ENCODE data around the gene NELFB.

The NELFB gene

DNA sequence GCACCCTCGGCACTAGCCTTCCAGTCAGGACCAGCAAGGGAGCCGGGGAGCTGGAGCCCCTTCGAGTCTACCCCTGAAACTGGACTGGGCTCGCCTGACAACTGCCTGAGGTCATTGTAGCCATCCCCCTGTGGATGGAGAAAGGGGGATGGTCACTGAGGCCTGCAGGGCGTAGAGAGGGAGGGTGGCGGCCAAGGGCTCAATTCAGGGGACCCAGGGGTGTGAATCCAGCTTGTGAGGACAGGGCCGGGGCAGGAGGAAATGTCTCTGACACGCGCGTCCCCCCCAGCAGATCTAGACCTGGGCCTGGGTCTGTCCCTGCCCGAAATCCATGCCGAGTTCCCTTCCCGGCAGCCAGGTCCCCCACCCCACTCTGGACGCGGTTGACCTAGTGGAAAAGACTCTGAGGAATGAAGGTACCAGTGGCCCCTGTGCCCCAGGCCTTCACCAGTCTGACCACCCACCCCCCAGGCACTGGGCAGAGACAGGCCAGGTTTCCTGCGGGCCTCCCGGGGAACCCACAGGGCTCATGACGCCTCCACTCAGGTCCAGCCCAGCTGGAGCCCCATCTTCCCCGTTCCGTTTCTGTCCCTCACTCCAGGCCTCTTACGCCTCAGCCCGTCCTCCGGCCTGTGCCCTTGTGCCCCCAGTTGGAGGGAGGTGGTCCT lies 23.6 kb upstream of the NELFB start:
- TF ChIP-seq MAX (IDR thresholded peaks at IDR 0.05), result no peak
- no peak for TF ChIP-seq TCF12 (IDR thresholded peaks at IDR 0.05; ENCODE audit: low read depth)
- TF ChIP-seq EGR1 (IDR thresholded peaks at IDR 0.05), result no peak
- no peak for TF ChIP-seq FOXM1 (IDR thresholded peaks at IDR 0.05; ENCODE audit: borderline replicate concordance, low read depth)
- no peak for TF ChIP-seq CREB1 (IDR thresholded peaks at IDR 0.05; ENCODE audit: low read depth)
- TF ChIP-seq TEAD4 (IDR thresholded peaks at IDR 0.05), result no peak
- no peak for TF ChIP-seq USF1 (IDR thresholded peaks at IDR 0.05)
- TF ChIP-seq CEBPB (IDR thresholded peaks at IDR 0.05), result no peak
- TF ChIP-seq ZBTB7A (IDR thresholded peaks at IDR 0.05; ENCODE audit: low read depth), result no peak
- TF ChIP-seq, protein P1, sequence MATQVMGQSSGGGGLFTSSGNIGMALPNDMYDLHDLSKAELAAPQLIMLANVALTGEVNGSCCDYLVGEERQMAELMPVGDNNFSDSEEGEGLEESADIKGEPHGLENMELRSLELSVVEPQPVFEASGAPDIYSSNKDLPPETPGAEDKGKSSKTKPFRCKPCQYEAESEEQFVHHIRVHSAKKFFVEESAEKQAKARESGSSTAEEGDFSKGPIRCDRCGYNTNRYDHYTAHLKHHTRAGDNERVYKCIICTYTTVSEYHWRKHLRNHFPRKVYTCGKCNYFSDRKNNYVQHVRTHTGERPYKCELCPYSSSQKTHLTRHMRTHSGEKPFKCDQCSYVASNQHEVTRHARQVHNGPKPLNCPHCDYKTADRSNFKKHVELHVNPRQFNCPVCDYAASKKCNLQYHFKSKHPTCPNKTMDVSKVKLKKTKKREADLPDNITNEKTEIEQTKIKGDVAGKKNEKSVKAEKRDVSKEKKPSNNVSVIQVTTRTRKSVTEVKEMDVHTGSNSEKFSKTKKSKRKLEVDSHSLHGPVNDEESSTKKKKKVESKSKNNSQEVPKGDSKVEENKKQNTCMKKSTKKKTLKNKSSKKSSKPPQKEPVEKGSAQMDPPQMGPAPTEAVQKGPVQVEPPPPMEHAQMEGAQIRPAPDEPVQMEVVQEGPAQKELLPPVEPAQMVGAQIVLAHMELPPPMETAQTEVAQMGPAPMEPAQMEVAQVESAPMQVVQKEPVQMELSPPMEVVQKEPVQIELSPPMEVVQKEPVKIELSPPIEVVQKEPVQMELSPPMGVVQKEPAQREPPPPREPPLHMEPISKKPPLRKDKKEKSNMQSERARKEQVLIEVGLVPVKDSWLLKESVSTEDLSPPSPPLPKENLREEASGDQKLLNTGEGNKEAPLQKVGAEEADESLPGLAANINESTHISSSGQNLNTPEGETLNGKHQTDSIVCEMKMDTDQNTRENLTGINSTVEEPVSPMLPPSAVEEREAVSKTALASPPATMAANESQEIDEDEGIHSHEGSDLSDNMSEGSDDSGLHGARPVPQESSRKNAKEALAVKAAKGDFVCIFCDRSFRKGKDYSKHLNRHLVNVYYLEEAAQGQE (IDR thresholded peaks at IDR 0.05; ENCODE audit: low read depth), result no peak
- TF ChIP-seq NFIC (IDR thresholded peaks at IDR 0.05), result no peak
- no peak for TF ChIP-seq RAD21 (IDR thresholded peaks at IDR 0.05; ENCODE audit: low read depth)
- TF ChIP-seq TAF1 (IDR thresholded peaks at IDR 0.05; ENCODE audit: low read depth), result no peak
- no peak for TF ChIP-seq YY1 (IDR thresholded peaks at IDR 0.05; ENCODE audit: low read depth)
- TF ChIP-seq EP300 (IDR thresholded peaks at IDR 0.05; ENCODE audit: borderline replicate concordance), result no peak

DNA sequence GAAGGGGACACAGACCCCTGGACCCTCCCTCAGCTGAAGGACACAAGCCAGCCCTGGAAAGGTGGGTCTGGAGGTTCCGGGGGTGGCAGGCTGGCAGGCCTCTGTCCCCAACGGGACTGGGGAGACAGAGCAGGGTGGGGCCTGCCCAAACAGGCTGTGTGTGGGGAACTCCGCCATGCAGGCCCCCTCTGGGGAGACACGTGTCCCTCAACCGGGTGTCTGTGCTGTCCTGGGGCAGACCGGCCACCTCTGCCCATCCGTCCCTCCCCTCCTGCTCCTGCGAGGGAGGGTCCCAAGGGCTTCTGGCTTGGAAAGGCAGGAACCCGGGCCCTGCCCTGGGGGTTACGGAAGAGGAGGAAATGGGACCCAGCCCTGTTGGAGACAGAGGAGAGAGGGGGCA lies 23.0 kb upstream of the NELFB start:
- TF ChIP-seq ZBTB7A (IDR thresholded peaks at IDR 0.05; ENCODE audit: low read depth) (no peak), CEBPB (IDR thresholded peaks at IDR 0.05) (no peak), CREB1 (IDR thresholded peaks at IDR 0.05; ENCODE audit: low read depth) (no peak), NFIC (IDR thresholded peaks at IDR 0.05) (no peak), YY1 (IDR thresholded peaks at IDR 0.05; ENCODE audit: low read depth) (no peak), EP300 (IDR thresholded peaks at IDR 0.05; ENCODE audit: borderline replicate concordance) (no peak), TAF1 (IDR thresholded peaks at IDR 0.05; ENCODE audit: low read depth) (no peak), TEAD4 (IDR thresholded peaks at IDR 0.05) (no peak), RAD21 (IDR thresholded peaks at IDR 0.05; ENCODE audit: low read depth) (no peak), USF1 (IDR thresholded peaks at IDR 0.05) (no peak), FOXM1 (IDR thresholded peaks at IDR 0.05; ENCODE audit: borderline replicate concordance, low read depth) (no peak), TCF12 (IDR thresholded peaks at IDR 0.05; ENCODE audit: low read depth) (no peak), MAX (IDR thresholded peaks at IDR 0.05) (no peak), EGR1 (IDR thresholded peaks at IDR 0.05) (no peak)
- TF ChIP-seq, protein P1 (IDR thresholded peaks at IDR 0.05; ENCODE audit: low read depth), result no peak

- no peak for TF ChIP-seq YY1 (IDR thresholded peaks at IDR 0.05; ENCODE audit: low read depth)
Measured at GRCh38 chr9:137232510-137232909, 22.6 kb upstream of the NELFB start.

DNA sequence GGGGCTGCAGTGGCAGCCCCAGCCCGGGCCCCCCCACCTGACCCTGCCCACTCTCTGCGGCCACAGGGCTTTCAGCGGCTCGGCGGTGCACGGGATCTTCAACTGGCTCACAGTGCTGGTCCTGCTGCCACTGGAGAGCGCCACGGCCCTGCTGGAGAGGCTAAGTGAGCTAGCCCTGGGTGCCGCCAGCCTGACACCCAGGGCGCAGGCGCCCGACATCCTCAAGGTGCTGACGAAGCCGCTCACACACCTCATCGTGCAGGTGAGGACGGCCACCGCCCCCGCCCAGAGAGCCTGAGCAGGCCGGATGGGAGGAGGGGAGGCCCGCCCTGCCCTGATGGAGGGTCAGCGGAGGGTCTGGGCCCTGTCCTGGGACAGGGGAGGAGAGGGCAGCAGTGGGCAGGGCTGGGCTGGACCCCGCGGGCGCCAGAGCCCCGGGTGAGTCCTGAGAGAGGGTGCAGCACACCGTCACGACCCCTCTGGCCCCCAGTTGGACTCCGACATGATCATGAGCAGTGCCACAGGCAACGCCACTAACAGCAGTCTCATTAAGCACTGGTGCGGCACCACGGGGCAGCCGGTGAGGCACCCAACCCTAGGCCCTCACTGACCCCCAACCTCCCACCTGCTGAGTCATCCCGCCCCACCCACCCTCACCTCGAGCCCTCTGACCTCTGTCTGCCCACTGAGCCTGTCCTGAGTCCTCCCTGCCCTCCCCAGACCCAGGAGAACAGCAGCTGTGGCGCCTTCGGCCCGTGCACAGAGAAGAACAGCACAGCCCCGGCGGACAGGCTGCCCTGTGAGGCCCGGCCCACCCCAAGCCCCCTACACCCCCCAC lies 21.8 kb upstream of the NELFB start:
- no peak for TF ChIP-seq CEBPB (IDR thresholded peaks at IDR 0.05)
- TF ChIP-seq RAD21 (IDR thresholded peaks at IDR 0.05; ENCODE audit: low read depth), result no peak
- no peak for TF ChIP-seq ZBTB7A (IDR thresholded peaks at IDR 0.05; ENCODE audit: low read depth)
- TF ChIP-seq TEAD4 (IDR thresholded peaks at IDR 0.05), result no peak
- TF ChIP-seq TCF12 (IDR thresholded peaks at IDR 0.05; ENCODE audit: low read depth), result no peak
- no peak for TF ChIP-seq MAX (IDR thresholded peaks at IDR 0.05)
- TF ChIP-seq, protein P1 (IDR thresholded peaks at IDR 0.05; ENCODE audit: low read depth), result no peak
- no peak for TF ChIP-seq CREB1 (IDR thresholded peaks at IDR 0.05; ENCODE audit: low read depth)
- no peak for TF ChIP-seq YY1 (IDR thresholded peaks at IDR 0.05; ENCODE audit: low read depth)
- TF ChIP-seq EGR1 (IDR thresholded peaks at IDR 0.05), result no peak
- TF ChIP-seq NFIC (IDR thresholded peaks at IDR 0.05), result no peak
- no peak for TF ChIP-seq USF1 (IDR thresholded peaks at IDR 0.05)
- no peak for TF ChIP-seq FOXM1 (IDR thresholded peaks at IDR 0.05; ENCODE audit: borderline replicate concordance, low read depth)
